GM18502 (cell line): Measurements from ENCODE around the gene SCN8A.
"Not testable (repeated sequence)": the region's sequence is repeated elsewhere in the genome, so short reads cannot be mapped to it uniquely, and the experiment has no call there.

Source experiments
- ATAC-seq: cut with Tn5 transposase; IDR thresholded peaks from one replicate; pipeline ENCODE4 v1.9.1; 2021; ENCODE audit warnings: mild to moderate bottlenecking; ENCODE audit not compliant: unreplicated experiment, poor library complexity

Gene SCN8A

DNA sequence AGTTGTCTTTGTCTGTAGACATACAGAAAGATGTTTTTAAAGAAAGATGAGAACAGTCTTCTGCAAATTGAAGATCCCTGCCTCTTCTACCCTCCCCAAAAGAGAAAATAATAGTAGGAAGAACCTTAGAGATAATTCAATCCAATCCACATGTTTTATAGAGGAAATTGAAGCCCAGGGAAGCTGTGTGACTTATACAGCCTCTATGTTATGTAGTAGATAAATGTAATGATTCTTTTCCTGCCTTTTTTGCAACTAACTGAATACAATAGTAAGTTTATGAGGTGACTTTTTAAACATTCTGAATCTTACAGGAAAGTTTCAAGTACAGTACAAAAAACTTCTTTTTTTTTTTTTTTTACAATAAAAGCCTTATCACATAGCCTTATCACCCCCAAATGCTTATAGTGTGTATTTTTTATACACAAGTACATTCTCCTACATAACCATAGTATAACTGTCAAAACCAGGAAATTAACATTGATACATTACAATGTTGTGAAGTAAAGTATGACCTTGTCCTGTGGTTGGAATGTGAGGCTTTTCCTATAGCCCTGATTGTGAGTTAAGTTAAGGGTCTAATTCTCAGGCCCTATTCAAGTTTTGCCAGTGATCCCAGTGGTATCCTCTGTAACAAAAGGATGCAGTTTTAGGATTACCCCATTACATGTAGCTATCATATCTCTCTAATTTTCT, 163.1 kb downstream of the SCN8A start:
- no peak for ATAC-seq

DNA sequence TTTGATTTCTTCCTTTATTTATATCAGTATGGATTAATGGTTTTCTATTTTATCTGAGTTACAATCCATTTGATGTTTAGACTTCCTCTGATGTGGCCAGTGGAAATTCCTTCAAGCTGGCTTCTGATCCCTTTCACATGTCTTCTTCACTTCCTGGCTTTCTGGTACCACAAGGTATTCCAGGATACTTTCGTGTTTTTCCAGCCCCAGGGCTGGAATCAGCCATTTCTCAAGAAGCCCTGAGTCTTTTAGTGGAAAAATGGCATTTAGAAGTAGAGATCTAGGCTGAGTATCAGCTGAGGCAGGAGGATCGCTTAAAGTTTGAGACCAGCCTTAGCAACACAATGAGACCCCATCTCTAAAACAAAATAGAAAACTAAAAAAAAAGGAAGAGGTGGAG, 164.2 kb downstream of the SCN8A start:
- ATAC-seq: no peak

DNA sequence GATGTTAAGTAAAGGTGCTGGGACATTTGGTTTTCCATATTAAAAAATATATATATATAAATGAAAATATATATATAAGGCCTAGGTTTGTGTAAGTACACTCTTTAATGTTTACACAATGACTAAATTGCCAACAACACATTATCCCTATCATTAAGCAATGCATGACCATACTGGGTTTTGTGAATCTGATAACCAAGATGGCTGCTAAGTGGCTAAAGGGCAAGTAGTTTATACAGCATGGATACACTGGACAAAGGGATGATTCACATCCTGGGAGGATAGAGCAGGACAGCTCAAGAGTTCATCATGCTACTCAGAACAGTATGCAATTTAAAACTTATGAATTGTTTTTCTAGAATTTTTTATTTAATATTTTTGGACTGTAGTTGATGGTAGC, 168.1 kb downstream of the SCN8A start:
- no peak for ATAC-seq

DNA sequence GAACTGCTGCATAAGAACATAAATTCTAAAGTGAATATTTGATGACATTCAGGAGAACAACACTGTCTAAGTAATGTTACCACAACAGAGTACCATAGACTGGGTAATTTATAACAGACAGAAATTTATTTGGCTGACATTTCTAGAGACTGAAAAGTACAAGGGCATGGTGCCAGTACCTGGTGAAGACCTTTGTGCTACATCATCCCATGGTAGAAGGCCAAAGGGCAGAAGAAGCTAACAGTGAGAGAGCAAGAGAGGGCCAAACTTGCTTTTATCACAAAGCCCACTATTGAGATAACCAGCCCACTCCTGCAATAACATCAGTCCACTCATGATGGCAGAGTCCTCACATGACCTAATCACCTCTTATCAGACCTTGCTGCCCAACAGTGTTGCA, 168.7 kb downstream of the SCN8A start:
- no peak for ATAC-seq

DNA sequence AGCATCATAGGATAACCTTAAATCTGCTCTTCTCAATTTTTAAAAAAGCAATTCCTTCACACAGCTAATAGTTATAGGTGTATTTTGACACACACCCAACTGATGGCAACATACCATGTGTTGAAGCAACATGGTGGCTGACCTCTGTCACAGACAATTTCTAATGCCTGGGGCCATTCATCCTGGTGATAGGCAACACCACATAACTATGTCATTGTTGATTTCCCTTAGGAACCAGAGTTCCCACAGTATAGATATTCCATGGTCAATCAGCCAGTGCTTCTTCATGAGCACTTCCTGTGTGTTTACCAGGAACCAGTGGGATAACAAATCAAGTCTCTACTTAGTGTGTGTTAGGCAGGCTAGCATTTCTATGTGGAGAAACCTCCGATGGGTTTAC, 169.2 kb downstream of the SCN8A start:
- ATAC-seq: no peak

DNA sequence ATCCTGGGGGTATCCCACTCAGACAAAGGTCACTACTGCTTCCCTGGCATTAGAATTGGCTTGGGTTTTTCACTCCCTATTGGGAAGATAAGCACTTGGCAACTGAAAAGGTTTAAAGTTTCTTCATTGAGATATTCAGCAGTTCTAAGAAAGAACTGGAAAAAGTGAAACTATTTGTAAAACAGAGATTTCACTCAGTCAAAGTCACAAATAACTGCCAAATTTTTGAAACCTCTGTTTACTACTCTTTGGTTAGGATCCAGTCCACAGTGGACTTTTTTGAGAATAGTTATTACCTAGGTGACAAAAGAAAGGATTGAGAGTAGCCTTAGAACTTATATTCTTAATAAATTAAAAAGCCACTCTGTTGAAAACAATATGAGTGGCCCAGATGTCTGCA, 172.7 kb downstream of the SCN8A start:
- ATAC-seq: no peak

DNA sequence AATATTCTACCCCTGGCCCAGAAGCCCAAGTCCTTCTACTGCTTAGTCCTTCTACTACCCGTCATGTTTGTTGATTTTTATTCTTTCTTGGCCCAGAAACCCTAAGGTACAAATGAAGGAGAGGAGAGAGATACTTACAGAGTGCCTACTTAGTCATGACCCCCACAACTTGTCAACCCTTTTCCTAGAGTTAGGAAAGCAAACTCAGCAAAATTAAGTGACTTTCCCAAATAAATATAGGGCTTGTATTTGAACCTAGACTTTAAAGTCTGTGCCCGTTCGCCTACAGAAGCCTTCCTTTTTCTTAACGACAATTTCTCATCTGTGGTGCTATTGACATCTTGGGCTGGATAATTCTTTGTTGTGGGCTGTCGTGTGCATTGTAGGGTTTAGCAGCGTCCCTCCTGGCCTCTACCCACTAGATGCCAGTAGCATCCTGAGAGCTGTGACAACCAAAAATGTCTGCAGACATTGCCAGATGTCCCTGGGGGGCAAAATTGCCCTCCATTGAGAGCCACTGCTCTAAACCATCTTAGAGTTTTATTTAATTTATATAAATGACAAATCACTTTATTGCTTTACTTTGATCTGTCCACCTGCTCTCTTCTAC, 175.1 kb downstream of the SCN8A start:
- ATAC-seq: no peak

DNA sequence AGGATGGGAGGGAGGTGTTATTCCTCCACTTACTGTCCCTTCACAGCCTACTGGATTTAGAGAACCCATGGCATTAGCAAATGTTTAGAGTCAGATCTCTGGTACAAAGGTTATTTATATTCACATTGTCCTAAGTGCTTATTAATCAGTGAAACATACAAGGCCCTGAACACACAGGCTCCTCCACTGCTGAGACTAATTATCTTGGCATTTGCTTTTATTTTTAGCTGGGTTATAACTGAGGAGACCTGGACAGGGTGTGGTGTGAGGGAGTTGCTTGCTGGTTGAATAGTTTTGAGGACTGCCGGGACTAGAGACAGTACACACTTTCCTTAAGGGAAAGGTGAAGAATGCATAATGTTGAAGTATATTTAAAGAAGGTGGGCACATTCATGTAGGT, 180.0 kb downstream of the SCN8A start:
- no peak for ATAC-seq

DNA sequence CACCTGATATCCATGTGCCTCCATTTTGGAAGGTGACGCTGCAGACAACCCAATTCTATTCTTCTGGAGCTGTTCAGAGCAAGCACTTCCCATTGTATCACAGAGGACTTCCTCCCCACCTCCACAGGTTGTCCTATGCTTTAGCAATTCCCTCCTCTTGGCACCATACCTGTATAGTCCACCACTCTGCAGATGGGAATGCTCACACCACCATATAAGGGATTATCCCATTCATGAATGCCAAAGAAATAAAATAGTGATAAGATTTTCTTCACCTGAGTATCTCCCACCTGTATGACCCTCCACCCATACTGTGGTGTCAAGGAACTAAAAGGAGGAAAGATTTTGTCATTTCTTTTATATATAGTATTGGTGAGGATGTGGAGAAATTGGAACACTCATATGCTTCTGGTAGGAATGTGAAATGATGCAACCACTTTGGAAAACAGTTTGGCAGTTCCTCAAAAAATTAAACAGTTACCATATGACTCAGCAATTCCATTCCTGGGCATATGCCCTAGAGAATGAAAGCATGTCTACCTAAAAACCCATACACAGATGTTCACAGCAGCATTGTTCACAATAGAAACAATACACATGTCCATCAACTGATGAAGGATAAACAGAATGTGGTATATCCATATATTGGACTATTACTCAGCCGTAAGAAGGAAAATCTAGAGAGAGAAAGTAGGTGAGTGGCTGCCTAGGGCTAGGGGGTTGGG, 182.3 kb downstream of the SCN8A start:
- ATAC-seq: no peak

DNA sequence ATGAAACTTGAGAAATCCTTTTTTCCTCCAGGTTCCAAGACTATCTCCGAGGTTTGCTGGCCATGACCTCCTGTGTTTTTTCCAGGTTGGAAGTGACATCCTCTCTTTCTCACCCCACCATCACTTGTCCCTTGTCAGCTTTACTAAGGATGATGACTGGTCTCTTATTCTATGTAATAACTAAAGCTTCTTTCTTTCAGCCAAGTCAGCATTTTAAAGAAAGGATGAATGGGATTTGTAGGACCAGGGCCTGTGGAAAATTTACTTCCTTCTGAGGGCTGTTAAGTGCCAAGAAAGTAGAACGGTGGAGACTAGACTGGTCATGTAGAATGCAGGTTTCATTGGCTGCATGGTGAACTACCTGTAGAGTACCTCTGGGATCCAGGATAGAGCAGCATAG, 183.9 kb downstream of the SCN8A start:
- no peak for ATAC-seq

DNA sequence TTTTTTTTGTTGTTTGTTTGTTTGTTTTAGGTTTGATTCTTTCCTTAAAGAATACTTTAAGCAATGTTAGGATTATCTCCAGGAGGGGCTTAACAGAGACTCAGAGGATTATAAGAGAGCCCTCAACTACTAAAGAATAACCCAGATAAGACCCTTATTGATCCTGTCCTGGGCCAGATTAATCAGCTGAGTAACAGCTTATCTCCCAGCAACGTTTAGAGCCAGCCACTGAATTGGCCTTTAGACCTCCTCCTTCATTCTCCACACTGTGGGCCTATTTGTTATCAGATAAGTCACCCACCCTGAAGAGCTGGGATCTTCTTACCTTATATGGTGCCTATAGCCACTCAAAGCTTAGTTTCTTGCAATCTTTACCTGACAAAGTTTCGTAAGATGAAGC, 186.4 kb downstream of the SCN8A start:
- no peak for ATAC-seq

DNA sequence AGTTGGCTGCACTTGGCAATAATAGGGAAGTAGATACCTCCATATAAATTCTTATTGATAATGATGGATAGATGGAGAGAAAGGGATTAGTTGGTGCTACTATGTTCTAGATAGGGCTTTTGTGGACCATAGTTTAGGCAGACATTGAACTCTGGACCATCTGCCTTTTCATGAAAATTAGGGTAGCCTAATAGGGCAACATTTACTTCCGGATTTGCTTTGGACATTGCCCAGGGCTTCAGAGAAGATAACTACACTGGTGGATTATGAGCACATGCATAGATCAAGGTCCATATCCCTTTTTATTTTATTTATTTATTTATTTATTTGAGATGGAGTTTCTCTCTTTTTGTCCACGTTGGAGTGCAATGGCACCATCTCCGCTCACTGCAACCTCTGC, 186.9 kb downstream of the SCN8A start:
- no peak for ATAC-seq

DNA sequence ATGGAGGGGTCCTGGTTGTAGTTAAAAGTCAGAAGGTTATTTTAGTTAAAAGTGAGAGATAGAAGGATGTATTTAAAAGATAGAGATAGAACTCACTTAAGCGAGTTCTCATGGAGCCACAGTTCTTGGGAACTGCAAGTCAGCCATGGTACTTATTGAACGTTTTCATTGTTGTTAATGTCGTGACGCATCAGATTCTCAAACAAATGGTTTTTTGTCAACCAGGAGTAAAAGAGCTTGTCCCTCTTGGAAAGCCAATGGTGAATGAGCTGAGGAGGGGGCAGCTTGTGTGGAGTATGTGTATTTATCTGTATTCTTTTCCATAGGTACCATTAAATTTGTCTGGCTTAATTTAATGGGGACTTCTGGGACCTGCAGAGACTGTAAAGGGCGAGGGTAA, 188.8 kb downstream of the SCN8A start:
- no peak for ATAC-seq

DNA sequence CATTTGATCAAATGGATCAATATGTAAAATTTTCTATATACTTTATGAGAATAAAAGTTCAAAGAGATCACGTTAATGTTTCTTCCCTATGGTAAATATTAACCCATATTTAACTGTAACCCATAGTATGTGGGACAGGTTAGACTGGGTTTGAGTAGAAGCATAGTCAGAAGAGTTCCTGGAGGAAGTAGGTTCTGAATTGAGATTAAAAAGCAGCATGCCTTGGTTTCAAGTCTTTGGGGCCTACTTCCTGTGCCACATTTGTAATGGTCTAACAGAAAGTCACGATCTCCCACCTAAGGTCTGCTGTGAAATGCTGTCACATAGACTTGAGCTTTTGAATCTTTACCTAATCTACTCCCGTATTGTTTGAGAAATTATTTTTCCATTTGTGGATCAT, 193.7 kb downstream of the SCN8A start:
- ATAC-seq: no peak

DNA sequence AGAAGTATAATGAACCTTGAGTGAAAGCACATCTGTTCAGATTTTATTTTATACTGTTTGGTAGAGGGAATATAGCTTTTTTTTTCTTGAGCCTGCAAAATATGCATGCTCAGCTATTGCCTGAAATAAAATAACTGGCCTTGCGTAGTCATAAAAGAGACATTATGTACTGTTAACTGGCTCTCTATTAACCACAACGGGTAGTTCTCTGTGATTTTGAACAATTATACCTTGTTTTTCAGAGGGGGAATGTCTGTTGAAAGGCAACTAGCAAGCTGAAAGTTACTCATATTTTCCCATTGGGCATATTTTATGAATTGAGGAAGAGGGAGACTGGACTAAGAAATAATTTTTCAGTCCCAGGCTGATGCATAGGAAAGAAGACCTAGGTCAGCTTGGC, 194.9 kb downstream of the SCN8A start:
- ATAC-seq: no peak

DNA sequence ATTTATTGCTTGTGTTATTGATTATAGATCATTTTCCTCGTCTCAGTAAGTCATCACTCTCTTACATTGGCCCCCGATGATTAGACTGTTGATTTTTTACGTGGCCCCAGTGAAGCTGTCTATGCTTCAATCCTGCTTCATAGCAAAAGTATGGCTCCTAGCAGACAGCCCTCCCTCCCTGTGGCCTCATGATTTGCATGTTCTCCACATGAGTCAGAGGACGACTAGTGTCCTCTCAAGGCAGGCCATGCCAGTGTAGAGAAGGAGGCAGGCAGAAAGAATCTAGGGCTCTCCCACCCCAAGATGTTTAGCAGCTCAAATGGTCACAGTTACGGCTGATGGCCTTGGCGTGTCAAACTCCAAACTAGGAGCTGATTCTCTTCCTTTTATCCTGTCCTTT, 197.8 kb downstream of the SCN8A start:
- ATAC-seq: no peak

DNA sequence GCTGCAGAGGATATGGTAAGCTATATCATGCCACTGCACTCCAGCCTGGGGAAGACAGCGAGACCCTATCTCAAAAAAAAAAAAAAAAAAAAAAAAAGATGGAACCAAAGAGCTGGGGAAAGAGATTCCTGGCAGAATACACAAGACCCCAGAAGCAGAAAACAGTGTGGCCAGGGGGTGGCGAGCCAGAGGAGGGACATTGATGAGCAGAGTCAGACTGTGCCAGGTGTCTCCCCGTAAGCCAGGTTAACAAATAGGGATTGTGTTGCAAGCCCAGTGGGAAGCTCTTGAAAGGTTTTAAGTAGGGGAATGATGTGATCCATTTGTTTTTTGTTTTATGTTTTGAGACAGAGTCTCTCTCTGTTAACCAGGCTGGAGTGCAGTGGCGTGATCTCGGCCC, 201.4 kb downstream of the SCN8A start:
- no peak for ATAC-seq

DNA sequence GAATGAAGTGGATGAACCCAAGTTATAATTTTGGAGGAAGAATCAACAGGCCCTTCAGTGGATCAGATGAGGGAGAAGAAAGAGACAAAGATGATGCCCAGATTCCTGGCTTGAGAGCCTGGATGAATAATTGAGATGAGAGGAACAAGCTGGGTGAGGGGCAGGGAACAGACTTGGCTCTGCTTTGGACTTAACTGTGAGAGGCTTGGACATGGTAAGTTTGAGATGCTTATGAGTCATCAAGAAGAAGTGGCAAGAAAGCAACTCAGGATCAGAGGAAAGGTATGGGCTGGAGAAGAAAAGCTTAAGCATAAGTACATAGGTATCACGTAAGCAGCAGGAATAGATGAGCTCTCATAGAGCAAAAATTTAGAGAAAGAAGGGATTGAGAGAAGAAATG, 202.2 kb downstream of the SCN8A start:
- no peak for ATAC-seq

DNA sequence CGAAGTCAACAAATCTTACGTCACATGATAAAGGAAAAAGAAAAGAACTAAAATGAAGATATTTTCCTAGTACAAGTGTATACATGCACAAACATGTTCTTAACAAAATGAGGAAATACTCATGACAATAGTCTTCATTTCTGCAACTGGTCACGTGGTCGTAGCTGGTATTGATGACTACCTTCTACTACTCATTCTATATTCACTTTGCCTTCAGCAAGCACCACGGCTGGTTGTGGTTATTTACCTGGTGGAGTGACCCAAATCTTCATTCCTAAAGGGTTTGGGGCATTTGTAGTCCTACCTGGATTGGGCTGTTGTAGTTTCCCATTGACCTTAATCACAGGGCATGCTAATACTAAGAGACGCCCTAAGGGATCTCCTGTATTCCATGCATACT, 206.3 kb downstream of the SCN8A start:
- no peak for ATAC-seq

DNA sequence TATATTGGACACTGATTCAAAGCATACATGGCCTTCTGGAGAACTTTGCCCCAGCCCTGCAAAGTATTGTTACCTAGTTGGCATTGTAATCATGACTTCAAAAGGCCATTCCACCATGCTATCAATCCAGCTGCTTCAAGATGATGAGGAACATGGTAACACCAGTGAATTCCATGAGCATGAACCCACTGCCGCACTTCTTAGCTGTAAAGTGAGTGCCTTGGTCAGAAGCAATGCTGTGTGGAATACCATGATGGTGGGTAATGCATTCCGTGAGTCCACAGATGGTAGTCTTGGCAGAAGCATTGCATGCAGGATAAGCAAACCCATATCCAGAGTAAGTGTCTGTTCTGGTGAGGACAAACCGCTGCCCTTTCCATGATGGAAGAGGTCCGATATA, 207.0 kb downstream of the SCN8A start:
- not testable (repeated sequence) for ATAC-seq

DNA sequence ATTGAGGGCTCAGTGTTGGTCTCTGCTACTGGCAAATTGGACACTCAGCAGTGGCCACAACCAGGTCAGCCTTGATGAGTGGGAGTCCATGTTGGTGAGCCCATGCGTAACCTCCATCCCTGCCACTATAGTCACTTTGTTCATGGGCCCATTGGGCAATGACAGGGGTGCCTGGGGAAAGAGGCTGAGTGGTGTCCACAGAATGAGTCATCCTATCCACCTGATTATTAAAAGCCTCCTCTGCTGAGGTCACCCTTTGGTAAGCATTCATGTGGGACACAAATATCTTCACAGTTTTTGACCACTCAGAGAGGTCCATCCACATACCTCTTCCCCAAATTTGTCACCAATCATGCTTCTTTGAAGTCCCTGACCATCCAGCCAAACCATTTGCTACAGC, 207.5 kb downstream of the SCN8A start:
- no peak for ATAC-seq

DNA sequence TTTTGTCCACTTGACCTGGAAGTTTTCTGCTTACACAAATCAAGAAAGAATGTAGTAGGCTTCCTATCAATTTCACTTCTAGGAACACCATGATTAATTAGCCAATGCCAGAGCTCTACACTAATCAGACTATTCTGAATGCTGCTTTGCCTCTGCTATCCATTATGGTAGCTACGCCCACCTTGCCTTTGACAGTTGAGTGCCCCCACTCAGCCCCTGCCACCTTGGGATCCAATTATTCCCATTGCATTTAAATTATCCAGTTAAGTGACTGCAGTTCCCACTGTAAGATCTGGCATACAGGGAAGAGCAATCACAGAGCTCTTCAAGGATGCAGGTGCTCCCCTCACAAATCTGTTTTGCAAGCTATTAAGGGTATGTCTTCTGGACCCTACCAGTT, 210.0 kb downstream of the SCN8A start:
- no peak for ATAC-seq
